Dermis lymphatic vessel endothelial cell (primary cell): ENCODE results near the gene RELT. TPM values are rescaled to one million over a fixed set of nuclear protein-coding genes. Genes with fewer than 3 reads are reported as not detected.

ENCODE experiments used
- total RNA-seq: library from RNA; depleted of rRNA; stranded (reverse); fragments of >200 nt; gene quantifications from 2 replicates; pipeline ENCODE4 v1.2.1, GENCODE V29; 2014

The RELT gene
- total RNA-seq: 2.5 and 5.0 TPM in 2 replicates

GRCh38 chr11:73376160-73376802 lies at the start of gene RELT:
TSS of gene RELT (plus strand) at chr11:73376399. CDS start at chr11:73389137, 12,738 bp downstream.

Other genes with a start within 250 kb of the RELT start
- gene FCHSD2, start 234.1 kb upstream of the RELT start, total RNA-seq: 20.4 and 27.5 TPM in 2 replicates
- under 0.01 and 0.11 TPM in 2 replicates for gene P2RY2, start 158.1 kb upstream of the RELT start, total RNA-seq
- gene P2RY6, start 104.1 kb upstream of the RELT start, total RNA-seq: 0.11 and 0.17 TPM in 2 replicates
- 48.4 and 60.4 TPM in 2 replicates for gene ARHGEF17, start 68.1 kb upstream of the RELT start, total RNA-seq
- 9.6 and 11.3 TPM in 2 replicates for gene FAM168A, start 221.7 kb downstream of the RELT start, total RNA-seq